HG03139 (cell line): ENCODE data around the gene MYL4.
"Not testable (repeated sequence)": the region's sequence is repeated elsewhere in the genome, so short reads cannot be mapped to it uniquely, and the experiment has no call there.

Experiments
- ATAC-seq: cut with Tn5 transposase; IDR thresholded peaks from one replicate; pipeline ENCODE4 v1.9.1; 2021; ENCODE audit not compliant: unreplicated experiment

The MYL4 gene

GRCh38 chr17:47268964-47269363, 59.8 kb downstream of the MYL4 start:
- ATAC-seq: not testable (repeated sequence)

GRCh38 chr17:47269561-47270280, 60.6 kb downstream of the MYL4 start:
- ATAC-seq: not testable (repeated sequence)

GRCh38 chr17:47270946-47271705, 62.0 kb downstream of the MYL4 start:
- no peak for ATAC-seq

GRCh38 chr17:47272491-47272890, 63.3 kb downstream of the MYL4 start:
- no peak for ATAC-seq

- ATAC-seq: no peak
Measured at GRCh38 chr17:47273245-47273644, 64.1 kb downstream of the MYL4 start.
